Middle frontal gyrus (tissue), 1 donor: Measurements from ENCODE around the gene BOD1.
A peak's percentile ranks its signal among the peaks of the same experiment; 100 is the strongest.
"Not testable (repeated sequence)": the region's sequence is repeated elsewhere in the genome, so short reads cannot be mapped to it uniquely, and the experiment has no call there.

Experiments used
- DNase-seq: peaks from one replicate; pipeline ENCODE4 v3.0.0-alpha.2; 2015; ENCODE audit warnings: low spot score; ENCODE audit errors: extremely low spot score

The BOD1 gene

DNA sequence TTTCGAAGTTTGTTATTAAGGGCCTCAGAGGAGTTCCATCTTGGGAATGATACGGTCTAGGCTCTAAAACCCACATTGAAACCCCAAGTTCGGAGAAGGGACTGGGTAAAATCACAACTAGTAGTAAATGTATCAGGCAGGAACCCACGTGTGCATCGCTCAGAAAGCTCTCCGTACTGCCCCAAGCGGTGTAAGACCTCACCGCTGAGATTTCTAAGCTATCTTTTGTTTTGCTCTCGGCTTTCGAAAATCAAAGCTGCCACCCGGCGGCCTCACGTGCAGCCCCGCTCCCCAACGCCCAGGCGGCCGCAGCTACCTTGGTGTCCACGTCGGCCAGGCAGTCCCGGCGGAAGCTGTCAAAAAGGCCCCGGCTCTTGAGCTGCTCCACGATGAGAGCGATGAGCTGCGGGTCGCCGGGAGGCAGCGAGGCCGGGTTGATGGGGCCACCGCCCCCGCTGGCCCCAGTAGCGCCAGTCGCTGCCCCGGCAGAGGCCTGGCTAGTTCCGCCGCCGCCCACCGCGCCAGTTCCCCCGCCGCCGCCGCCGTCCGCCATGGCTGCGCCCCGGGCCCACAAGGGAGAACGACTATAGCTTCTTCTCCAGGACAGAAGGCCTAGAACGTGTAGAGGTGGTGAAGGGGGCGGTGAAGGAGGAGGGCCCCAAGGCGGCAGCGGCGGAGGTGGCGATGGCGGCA is 420 bp downstream of the BOD1 start:
- DNase-seq: peak; percentile 58

DNA sequence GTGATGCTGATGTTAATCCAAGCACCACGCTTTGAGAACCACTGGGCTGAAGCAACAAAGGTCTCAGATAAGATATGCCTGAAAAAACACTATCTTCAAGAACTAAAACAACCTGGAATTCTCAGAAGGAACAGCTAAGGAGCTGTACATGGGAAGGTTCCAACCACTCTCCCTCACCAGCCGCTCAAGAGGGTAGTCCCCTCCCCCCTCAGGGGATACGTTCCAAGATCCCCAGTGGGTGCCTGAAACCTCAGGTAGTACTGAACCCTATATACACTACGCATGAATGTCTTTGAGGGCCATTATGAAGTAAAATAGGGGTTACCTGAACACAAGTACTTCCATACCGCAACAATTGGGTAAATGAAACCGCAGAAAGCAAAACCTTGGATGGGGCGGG is 1.9 kb downstream of the BOD1 start:
- DNase-seq: no peak

DNA sequence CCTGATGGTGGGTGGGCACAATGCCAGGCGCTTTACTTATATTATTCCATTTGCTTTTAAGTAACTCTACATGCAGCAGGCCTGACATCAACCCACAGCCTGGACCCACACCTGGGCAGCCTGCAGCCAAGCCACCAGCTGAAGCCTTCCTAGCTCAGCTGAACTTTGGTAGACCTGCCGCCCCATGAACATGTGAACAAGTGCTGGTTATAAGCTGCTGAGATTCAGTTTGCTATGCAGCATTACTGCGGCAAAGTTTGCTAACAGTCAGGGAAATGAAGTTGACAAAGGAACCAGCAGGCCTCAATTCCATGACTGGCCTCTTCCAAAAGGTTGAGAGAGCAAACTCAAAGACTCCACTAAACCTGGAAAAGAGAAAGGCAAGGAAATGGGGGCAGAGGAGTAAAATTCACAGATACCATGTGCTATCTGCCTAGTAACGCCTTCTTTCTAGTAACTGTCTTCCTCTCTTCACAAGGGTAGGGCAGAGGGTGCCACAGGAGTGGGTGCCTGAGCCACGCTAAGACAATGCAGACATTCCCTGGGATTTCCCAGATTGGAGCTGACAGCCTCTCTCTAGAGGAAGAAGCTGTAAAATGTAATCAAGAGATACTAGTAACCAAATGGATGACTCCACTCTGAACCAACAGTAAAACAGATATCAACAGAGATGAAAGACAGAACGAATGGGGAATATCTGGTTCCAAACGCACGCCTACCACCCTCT is 2.9 kb downstream of the BOD1 start:
- DNase-seq: no peak

DNA sequence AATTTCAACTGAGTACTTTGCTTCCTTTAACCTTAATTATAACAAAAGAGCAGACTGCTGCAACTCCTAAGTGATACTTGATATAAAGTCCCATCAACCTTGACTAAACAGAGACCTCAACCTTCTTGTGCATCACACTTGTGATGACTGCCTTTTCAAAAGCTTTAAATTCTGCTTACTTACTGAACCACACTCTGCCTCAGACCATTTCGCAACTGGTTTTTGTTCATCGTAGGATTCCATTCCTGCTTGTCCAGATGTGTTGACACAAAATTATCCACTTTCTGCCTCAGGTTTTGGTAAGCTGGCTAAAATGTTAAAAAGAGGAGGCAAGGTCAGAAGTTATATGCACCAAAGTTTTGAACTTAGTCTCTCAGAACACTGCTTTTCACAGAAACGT is 3.5 kb downstream of the BOD1 start:
- DNase-seq: no peak

DNA sequence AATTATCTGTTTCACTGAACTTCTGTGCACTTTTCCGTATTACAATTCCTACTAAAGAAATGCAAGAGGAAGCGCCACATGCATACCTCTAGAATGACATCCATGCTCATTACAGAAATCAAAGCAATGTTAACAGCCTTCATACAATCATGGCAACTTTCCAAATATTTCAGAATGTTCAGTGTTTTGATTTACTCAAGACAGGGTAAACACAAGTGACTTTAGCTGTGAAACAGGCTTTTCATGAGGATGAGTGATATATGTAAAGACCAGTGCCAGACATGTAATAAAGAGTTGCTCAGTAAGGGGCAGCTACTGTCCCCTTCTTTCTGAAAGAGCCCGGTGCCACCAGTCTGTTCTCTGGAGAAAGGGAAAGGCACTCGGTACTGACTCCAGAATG is 4.7 kb downstream of the BOD1 start:
- DNase-seq: no peak

DNA sequence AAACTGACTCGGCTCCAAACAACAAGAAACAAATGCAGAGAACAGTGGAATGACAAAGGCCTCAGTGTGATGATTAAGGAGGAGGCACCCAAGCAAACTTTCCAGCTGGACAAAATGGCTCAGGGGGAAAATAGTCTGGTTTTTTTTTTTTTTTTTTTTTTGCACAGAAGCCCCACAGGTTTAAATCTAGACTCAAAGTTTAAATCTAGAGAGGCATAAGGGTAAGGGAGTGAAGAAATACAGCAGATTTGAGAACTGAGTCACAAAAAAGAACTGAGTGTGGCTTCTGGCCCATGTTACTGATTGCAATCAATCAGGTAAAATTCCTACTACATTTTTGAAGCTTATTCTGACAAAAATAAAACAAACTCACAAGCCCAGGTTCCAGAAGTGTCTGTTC is 12.3 kb downstream of the BOD1 start:
- no peak for DNase-seq

DNA sequence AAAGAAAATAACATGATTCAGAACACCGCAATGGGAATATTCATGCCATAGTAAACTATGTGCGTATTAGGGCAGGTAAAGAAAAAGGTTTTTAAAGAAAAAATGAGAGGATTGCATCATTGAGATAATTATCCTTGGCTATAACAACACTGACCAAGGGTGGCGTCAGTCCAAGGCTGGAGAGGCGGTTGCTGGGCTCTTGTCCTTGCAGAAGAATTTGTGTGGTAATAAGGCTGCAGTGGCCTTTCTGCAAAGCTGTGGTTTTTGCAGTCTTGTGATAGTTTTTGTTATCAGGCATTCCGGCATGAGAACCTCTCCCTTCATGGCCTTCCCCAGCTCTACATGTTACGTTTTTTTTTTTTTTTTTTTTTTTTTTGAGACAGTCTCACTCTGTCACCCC is 14.0 kb downstream of the BOD1 start:
- no peak for DNase-seq

DNA sequence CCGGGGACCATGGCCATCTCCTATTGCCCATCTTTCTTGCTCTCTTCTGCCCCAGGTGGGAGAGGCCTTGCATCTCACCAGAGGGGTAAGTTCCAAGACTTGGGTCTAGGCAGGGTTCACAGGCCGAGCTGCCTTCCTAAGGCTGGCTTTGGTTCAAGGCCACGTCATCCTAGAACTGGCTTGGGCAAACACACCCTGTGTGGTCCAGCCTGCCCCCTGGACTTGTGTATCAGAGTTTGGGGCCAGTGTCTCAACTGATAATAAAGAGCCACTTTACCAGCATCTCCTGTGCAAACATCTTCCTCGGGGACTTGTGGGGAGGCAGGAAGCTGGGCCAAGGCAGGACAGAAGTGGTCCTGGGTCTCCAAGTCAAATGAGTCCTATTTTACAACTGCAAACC is 17.8 kb downstream of the BOD1 start:
- DNase-seq: no peak

DNA sequence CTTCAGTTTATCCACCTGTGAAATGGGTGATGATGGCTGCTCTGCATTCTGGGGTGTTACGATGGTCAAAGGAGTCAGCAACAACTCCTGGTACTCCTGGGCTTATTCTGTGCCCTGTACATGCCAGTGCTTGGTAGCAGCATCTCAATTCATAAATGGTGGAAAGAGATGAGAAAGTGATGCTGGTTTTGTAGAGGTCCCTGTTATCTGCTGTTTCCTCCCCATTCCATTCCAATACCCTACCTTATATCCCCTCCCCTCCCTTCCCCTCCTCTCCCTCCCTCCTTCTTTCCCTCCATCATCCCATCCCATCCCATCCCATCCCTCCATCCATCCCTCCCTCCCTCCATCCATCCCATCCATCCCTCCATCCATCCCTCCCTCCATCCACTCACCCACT is 19.1 kb downstream of the BOD1 start:
- no peak for DNase-seq

DNA sequence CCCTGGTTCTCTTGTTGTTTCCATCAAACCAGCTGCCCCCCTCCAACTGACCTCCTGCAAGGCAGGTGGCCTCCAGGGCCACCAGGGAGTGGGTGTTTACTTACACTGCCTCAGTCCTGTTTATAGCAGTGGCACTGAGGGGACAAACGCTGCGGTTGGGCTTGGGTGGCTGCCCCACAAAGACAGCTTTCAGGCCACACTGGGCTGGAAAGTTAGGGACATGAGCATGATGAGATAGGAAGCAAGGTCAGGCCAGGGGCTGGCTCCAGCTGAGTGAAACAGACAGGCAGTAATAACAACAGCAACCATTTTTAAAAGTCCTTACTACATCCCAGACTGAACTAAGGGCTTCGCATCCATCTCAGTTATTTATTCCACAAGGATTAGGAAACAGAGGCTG is 20.6 kb downstream of the BOD1 start:
- no peak for DNase-seq

DNA sequence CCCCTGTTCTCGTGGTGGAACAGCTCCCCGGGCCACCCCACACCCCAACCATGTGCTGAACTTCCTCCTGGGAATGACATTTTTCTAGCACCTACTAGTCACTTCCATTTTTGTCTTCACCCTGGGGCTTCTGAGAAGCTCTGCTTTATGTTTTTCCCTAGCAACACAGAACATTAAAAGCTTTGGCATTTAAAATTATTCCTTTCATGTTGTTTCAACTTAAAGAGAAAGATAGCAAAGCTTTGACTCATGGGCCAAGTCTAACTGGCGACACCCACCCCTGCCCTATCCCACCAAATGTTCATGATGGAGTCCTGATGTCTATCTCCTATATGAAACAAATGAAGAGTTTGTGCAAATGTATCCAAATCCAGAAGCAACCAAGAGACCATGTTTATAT is 22.4 kb downstream of the BOD1 start:
- DNase-seq: no peak

DNA sequence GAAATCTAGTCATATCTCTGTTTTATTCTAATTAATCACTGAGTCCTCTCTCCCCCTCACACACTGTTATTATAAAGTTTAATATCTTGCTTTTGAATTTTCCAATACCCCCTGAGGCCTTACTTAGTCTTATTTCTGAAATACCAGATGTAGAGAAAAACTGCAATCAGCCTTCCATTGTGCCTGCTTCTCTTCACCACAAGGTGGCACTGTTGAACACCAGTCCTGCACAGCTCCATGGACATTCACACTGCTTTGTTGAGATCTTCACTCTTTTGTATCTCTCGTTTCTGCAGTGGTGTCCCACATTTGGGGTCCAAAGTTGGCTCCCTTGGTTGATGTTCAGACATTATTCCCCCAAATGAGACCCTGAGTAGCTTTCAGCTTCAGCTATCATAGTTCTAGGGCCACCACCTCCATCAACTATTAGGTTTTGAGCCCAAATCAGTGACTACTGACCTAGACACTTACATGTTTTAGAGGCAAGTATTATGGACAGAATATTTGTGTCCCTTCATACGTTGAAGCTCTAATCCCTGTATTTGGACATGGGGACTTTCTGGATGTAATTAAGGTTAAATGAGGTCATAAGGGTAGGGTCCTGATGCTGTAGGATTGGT is 24.3 kb downstream of the BOD1 start:
- DNase-seq: no peak

DNA sequence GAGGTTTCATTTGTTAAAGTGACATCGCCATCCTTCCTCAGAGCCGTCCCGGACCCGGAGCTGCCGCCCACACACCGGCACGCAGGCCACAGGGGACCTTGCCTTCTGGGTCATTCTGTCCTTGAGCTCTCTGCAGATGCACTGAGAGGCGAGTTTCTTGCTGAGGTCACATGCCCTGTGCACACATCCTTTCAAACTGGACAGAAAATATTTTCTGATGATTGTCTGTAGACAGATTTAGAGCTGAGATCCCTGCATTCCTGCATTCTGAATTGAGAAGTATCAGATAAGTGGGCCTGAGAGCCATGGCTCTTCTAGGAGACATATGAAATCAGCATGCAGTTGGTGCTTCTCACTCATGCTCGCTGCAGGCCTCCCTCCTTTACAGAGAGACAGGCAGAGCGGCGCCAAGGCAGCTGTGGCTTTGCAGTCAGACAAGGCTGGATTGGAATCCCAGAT is 25.4 kb downstream of the BOD1 start:
- DNase-seq: no peak

DNA sequence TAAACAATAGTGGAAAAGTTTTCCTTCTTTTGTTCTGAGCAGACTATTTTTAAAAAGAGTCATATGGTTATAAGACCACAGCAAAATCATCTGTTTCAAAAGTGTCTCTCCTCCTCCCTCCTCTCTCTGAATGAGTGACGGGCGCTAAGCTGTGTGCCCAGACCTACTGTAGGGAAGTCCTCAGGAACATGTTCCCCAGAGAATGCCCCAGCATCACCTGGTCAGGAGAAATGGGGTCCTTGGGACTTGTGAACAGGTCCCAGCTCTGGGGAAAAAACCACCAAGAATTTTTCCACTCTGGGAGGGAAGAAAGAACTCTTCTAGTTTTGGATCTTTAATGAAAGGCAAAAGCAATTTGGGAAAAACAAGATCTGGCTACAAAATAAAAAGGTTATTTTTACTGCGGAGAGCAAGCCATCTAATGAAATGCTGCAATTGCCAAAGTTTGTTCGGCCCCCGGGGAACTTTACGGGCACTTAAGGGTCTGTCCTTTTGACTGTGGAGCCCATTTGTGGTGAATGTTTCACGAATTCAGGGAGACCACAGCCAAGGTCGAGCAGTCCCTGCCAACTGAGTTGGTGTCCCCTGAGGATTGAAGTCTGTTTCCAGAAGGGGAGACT is 25.9 kb downstream of the BOD1 start:
- no peak for DNase-seq

DNA sequence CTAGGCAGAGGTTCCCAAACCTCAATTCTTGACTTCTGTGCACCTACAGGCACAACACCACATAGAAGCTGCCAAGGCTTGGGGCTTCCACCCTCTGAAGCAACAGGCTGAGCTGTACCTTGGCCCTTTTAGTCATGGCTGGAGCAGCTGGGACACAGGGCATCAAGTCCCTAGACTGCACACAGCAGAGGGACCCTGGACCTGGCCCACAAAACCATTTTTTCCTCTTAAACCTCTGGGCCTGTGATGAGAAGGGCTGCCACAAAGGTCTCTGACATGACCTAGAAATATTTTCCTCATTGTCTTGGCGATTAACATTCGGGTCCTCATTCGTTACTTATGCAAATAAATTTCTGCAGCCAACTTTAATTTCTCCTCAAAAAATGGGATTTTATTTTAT is 30.3 kb downstream of the BOD1 start:
- not testable (repeated sequence) for DNase-seq

DNA sequence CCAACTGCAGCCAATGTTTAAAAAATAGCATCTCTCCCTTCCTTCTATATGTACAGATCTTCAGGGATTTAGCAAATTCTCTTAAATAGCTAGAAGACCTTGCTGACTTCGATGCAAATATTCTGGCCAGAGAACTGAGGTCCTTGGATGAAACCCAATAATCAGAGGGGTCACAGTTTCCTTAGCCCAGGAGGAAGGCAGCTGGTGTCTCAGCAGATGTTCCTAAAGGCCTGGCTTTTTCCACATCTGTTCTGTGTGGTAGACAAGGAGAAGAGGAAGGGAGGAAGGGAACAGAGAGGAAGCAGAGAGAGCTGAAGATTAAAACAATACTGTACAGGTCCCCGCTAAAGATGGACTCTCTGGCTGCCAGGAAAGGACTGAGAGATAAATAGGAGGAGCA is 33.1 kb downstream of the BOD1 start:
- DNase-seq: no peak

DNA sequence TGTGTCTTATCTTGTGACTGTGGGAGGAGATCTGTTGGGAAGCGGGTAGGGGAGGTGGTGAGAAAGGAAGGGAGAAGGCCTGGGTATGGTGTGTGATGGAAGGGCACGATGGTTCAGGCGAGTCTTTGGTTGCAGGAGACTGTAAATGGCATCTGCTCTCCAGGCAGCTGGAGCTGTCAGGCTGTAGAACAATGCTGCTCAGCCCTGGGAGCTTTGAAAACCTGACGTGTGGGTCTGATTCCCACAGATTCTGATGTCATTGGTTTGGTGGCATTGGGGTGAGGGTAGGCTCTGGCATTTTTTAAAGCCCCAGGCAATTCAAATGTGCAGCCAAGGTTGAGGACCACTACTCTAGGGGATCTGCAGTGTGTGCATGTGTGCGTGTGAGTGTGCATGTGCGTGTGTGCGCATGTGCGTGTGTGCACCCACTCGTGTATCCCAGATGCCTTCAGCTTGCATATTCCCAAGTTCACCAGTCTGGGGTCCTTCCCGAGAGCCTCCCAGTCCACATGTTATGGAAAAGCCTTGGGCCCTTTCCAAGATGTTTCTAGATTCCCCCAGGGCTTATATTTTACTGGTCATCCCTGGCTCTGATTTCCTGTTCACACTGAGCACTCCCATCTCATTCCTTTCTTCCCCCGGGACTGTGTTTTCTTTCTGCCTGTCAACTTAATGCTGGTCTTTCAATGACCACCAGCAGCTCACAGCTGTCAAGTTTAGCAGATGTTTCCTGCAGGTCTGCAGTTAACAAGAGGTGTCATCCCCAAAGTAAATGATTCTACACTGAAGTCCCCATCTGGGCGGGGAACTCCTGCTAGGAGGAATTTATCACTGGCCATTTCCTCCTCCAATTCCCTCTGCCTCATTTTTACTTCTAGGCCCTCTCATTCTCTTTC is 34.0 kb downstream of the BOD1 start:
- DNase-seq: no peak

DNA sequence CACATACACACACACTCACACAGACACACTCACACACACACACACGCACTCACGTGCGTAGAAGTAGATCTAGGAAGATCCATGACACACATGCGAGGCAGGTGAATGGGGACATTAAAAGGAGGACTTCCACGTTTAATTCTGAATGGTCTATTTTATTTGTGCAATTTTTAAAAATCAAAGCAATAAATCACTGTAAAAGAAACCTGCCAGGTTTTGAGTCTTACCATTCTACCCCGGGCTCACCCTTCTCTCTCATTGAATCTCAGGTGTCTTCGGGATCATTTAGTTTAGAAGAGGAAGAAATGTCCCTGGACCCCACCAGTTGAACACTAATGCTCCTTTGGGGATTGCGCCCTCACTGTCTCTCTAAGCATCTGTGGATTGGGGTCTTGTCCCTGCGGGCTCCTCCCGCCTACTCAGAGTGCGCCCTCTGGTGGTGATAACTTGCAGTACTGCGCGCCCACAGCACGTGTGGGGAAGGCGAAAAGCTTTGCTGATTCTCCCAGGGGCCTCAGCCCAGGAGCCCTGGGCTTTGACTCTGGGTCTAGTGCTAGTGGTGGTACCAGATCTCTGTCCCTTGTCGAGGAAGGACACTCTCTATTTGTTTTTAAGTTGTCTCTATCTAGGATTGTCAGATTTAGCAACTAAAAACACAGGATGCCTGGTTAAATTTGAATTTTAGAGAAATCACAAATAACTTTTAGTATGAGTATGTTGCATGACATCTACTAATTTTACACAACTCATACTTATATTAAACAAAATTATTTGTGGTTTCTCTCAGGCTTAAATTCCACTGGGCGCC is 34.8 kb downstream of the BOD1 start:
- no peak for DNase-seq

DNA sequence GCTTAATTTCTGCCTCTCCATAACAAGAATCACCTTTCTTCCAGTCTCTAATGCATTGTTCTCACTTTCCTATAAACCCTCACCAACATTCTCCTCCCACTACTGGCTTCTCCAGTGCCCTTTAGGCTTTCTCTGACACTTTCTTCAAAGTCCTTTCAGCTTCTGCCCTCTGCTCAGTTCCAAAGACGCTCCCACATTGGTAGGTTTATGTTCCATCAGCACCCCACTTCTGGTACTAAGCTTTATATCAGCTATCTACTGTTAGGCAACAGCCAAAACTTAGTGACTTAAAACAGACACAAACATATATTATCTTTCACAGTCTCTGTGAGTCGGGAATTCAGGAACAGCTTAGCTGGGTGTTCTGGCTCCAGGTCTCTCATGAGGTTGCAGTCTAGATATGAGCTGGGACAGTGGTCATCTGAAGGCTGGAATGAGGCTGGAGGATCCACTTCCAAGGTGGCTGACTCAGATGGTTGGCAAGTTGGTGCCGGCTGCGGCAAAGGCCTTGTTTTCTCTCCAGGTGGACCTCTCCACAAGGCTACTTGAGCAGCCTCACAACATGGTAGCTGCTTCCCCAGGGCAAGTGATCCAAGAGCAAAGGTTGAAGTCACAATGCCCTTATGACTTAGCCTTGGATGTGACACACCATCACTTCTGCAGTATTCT is 37.4 kb downstream of the BOD1 start:
- no peak for DNase-seq

DNA sequence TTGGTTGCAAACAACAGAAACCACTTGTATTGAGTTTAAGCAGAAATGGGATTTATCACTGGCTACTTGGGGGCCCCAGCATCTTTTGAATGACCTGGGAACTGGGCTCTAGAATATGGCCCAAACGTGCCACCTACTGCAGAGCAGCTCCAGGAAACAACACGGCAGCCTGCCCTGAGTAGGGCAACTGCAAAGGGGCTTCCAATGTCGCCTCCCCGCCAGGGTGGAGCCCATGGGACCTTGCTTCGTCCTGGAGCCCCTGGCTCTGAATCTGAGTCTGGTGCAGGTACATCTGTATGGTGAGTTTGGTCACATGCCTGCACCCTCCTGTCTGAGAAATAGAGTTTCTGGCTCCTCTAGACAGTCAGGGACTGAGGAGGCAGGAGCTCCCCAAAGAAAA is 38.6 kb downstream of the BOD1 start:
- DNase-seq: no peak
